Measurements from ENCODE around the gene ONECUT3.

ONECUT3 gene

GRCh38 chr19:1817553-1818179 lies 64.4 kb downstream of the ONECUT3 start:
- TF ChIP-seq, protein P1, sequence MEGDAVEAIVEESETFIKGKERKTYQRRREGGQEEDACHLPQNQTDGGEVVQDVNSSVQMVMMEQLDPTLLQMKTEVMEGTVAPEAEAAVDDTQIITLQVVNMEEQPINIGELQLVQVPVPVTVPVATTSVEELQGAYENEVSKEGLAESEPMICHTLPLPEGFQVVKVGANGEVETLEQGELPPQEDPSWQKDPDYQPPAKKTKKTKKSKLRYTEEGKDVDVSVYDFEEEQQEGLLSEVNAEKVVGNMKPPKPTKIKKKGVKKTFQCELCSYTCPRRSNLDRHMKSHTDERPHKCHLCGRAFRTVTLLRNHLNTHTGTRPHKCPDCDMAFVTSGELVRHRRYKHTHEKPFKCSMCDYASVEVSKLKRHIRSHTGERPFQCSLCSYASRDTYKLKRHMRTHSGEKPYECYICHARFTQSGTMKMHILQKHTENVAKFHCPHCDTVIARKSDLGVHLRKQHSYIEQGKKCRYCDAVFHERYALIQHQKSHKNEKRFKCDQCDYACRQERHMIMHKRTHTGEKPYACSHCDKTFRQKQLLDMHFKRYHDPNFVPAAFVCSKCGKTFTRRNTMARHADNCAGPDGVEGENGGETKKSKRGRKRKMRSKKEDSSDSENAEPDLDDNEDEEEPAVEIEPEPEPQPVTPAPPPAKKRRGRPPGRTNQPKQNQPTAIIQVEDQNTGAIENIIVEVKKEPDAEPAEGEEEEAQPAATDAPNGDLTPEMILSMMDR (IDR thresholded peaks at IDR 0.05; ENCODE audit: extremely low read depth, missing control alignments), result no peak
- DNase-seq (ENCODE audit: low spot score), result no peak

GRCh38 chr19:1818549-1819195 lies 65.4 kb downstream of the ONECUT3 start:
- TF ChIP-seq, protein P1 (IDR thresholded peaks at IDR 0.05; ENCODE audit: extremely low read depth, missing control alignments), result no peak

DNA sequence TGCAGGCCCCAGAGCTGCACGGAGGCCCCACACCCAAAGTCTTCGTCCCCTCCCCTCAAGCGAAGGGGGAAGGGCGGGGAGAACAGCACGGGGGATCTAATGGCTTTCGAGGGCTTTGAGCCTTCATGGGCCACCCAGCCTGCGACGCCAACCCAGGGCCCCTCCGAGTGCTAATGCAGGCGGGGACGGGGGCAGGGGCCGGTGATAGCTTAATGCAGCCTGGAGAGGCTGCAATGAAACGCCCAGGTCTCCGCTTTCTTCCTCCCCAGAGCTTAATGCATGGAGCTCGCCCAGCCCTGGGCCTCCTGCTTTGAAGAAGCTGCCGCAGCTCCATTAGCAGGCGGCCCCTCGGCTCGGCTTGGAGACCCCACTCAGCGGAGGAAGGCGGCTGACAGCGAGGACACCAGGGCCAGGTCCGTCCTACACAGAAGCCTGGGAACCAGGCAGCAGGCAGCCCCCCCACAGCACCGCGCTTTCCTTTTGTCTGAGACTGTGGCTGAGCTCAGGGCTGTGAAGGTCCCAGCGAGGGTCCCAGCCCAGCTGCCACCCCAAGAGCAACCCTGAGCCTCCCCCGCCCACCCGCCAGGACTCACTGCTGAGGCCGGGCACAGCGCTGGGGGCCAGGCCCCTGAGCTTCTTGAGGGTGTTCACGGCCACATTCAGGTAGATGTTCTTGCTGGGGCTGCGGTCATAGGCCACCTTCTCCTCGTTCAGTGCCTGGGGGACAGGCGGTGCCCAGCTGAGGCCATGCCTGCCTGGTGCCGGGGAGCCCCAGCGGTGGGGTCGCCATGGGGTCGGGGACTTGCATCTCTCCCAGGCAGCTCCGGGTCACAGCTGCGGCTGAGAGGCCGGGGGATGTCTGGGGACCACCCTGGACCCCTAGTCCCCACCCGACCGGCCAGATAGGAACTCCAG lies 66.3 kb downstream of the ONECUT3 start:
- TF ChIP-seq, protein P1 (IDR thresholded peaks at IDR 0.05; ENCODE audit: extremely low read depth, missing control alignments), result no peak
- DNase-seq (ENCODE audit: low spot score), result no peak

More at GRCh38 chr19:1818549-1819195, 65.4 kb downstream of the ONECUT3 start:
- no peak for DNase-seq (ENCODE audit: low spot score)

- no peak for DNase-seq (ENCODE audit: low spot score)
- TF ChIP-seq, protein P1 (IDR thresholded peaks at IDR 0.05; ENCODE audit: extremely low read depth, missing control alignments), result no peak
These were observed 68.9 kb downstream of the ONECUT3 start for GRCh38 chr19:1822210-1822609.

DNA sequence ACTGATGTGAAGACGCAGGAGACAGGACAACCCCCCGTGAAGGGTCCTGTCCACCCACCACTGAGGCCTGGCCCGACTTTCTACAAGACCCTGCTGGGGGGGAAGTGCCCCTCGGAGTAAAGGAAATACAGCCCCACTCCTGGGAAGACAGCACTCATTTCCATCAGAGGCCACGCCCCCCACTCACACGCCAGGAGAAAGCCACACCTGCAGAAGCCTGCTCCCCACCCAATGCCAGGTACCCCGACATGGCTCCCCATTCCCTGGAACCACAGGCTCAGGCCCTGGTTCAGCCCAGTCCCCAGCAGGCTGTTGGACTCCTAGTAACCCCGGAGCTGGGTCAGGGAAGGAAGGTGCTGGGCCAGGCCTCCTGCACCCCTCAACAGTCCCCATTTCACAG lies 69.7 kb downstream of the ONECUT3 start:
- DNase-seq (ENCODE audit: low spot score), result no peak
- TF ChIP-seq, protein P1 (IDR thresholded peaks at IDR 0.05; ENCODE audit: extremely low read depth, missing control alignments), result no peak

DNA sequence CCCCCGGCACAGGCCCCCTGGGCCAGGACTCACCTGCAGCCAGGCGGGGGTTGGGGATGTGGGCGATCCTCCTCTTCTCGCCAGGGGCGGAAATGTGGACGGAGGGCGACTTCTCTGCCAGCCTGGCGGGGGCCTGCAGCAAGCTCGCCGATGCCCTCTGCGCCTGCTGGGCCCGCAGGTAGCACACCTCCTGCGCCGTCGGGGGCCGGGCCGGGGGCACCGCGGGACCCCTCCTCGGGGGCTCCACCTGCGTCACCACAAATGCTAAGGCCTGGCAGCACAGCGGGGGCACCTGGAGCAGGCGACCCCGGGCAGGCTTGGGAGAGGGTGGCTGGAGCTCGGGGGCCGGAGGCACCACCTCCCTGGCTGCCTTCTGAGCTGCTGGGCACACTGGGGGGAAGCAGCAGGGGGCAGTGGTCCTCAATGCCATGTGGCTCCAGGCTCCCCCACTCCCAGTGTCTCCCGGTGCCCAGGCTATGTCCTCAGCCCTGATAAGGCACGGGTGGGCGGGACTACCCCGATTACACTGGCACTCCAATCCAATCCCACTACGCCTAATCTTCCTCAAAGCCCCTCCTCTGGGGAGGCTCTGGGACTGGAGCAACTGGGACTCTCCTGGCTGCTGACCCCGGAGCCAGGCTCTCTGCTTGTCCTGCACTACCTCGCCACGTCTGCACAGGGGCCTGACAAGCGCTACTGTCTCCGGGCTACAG lies 70.4 kb downstream of the ONECUT3 start:
- TF ChIP-seq, protein P1 (IDR thresholded peaks at IDR 0.05; ENCODE audit: extremely low read depth, missing control alignments), result no peak
- no peak for DNase-seq (ENCODE audit: low spot score)
